ENCODE measurements around the gene CAMKV. TPM values are rescaled to one million over a fixed set of nuclear protein-coding genes. Genes with fewer than 3 reads are reported as not detected.

Gene CAMKV
- total RNA-seq, 1 donor from 2014 or later = not detected

GRCh38 chr3:49903451-49904424 is 34.0 kb upstream of the CAMKV start, which contains the start of gene MST1R:
TSS of gene MST1R (minus strand) at chr3:49903873. CDS start at chr3:49903609, 264 bp downstream.
- ATAC-seq (peak; percentile 89 to 91), DNase-seq (peak; percentile 92)
- Histone ChIP-seq H3K4me1 (peaks cover 67% of the 10 kb centered on the region), H3K9me3 (no peaks in the 10 kb centered on the region), H3K4me3 (peak within 1 kb of the TSS; percentile 63), H3K36me3 (peaks cover 5% of the 10 kb centered on the region), H3K27me3 (ENCODE audit: low read depth) (no peaks in the 10 kb centered on the region), H3K27ac (peak within 1 kb of the TSS; percentile 81)
- no peak for TF ChIP-seq CTCF (IDR thresholded peaks at IDR 0.05)
- intact Hi-C loops (cut with DNase I) = no loop called here

- intact Hi-C loops (cut with DNase I) = no loop called here
- Histone ChIP-seq H3K4me3 (peak overlapping the region; percentile 63), H3K36me3 (peaks cover 12% of the 10 kb centered on the region), H3K4me1 (peaks cover 67% of the 10 kb centered on the region), H3K27ac (peak overlapping the region; percentile 81), H3K9me3 (no peaks in the 10 kb centered on the region), H3K27me3 (ENCODE audit: low read depth) (no peaks in the 10 kb centered on the region)
- DNase-seq (no peak), ATAC-seq (no peak)
- TF ChIP-seq CTCF (IDR thresholded peaks at IDR 0.05) = no peak
Observed at GRCh38 chr3:49902511-49903345, 33.0 kb upstream of the CAMKV start.

- H3K4me1 ChIP-seq = peaks cover 66% of the 10 kb centered on the region
- H3K4me3 ChIP-seq = peak overlapping the region; percentile 19
- no peaks in the 10 kb centered on the region for H3K9me3 ChIP-seq
- intact Hi-C loops (cut with DNase I) = no loop called here
- no peaks in the 10 kb centered on the region for H3K27me3 ChIP-seq (ENCODE audit: low read depth)
- TF ChIP-seq CTCF (IDR thresholded peaks at IDR 0.05) = no peak
- DNase-seq = no peak
- peaks cover 23% of the 10 kb centered on the region for H3K36me3 ChIP-seq
- ATAC-seq = no peak
- H3K27ac ChIP-seq = peak overlapping the region; percentile 81
Observed at GRCh38 chr3:49901366-49902339, 31.9 kb upstream of the CAMKV start.

GRCh38 chr3:49900491-49901153 is 30.9 kb upstream of the CAMKV start:
- Histone ChIP-seq H3K27ac (peak overlapping the region; percentile 81), H3K36me3 (peaks cover 32% of the 10 kb centered on the region), H3K27me3 (ENCODE audit: low read depth) (no peaks in the 10 kb centered on the region), H3K9me3 (no peaks in the 10 kb centered on the region), H3K4me3 (peak overlapping the region; percentile 19), H3K4me1 (peaks cover 55% of the 10 kb centered on the region)
- intact Hi-C loops (cut with DNase I) = no loop called here
- ATAC-seq = peak; percentile 80 to 84
- DNase-seq = peak; percentile 86
- no peak for TF ChIP-seq CTCF (IDR thresholded peaks at IDR 0.05)
